MM.1S (cell line): ENCODE measurements around the gene DUSP12.

Experiments
- DNase-seq: peaks from one replicate; pipeline ENCODE4 v3.0.0-alpha.2; 2015
- H2AFZ ChIP-seq: fragments of 300-600 bp; sonication (generic); 2 replicates; pipeline ENCODE4 v1.6.0; 2016; ENCODE audit warnings: antibody characterized with exemption, low read length
- H3F3A ChIP-seq: fragments of 300-600 bp; sonication (generic); 2 replicates; pipeline ENCODE4 v1.6.1; 2016; ENCODE audit warnings: mild to moderate bottlenecking, antibody characterized with exemption, low read length, moderate library complexity, mixed read lengths; ENCODE audit not compliant: insufficient read depth
- H3K27ac ChIP-seq: fragments of 300-600 bp; sonication (generic); 2 replicates; pipeline ENCODE4 v1.5.1; 2016; ENCODE audit warnings: mild to moderate bottlenecking, low read length
- H3K27me3 ChIP-seq: fragments of 300-600 bp; sonication (generic); replicated peaks from 2 replicates; pipeline ENCODE4 v1.6.0; 2016; ENCODE audit warnings: low read length; ENCODE audit not compliant: insufficient read depth
- H3K36me3 ChIP-seq: fragments of 300-600 bp; sonication (generic); replicated peaks from 2 replicates; pipeline ENCODE4 v1.6.1; 2016; ENCODE audit warnings: mild to moderate bottlenecking, low read length, mixed read lengths; ENCODE audit not compliant: insufficient read depth
- H3K4me1 ChIP-seq: fragments of 300-600 bp; sonication (generic); 2 replicates; pipeline ENCODE4 v1.6.1; 2016; ENCODE audit warnings: low read length, mixed read lengths
- H3K4me2 ChIP-seq: fragments of 300-600 bp; sonication (generic); 2 replicates; pipeline ENCODE4 v1.6.0; 2016; ENCODE audit warnings: low read depth, low read length
- H3K4me3 ChIP-seq: fragments of 300-600 bp; sonication (generic); 2 replicates; pipeline ENCODE4 v1.5.1; 2016; ENCODE audit warnings: low read length, mixed read lengths
- H3K79me2 ChIP-seq: fragments of 300-600 bp; sonication (generic); 2 replicates; pipeline ENCODE4 v1.6.1; 2016; ENCODE audit warnings: mixed run types, low read length, mixed read lengths
- H3K9ac ChIP-seq: fragments of 300-600 bp; sonication (generic); 2 replicates; pipeline ENCODE4 v1.6.1; 2016; ENCODE audit warnings: low read length, mixed read lengths
- H3K9me2 ChIP-seq: fragments of 300-600 bp; sonication (generic); replicated peaks from 2 replicates; pipeline ENCODE4 v1.6.1; 2016; ENCODE audit warnings: mild to moderate bottlenecking, low read length, mixed read lengths; ENCODE audit not compliant: insufficient read depth
- H3K9me3 ChIP-seq: fragments of 300-600 bp; sonication (generic); replicated peaks from 2 replicates; pipeline ENCODE4 v1.6.1; 2016; ENCODE audit warnings: mild to moderate bottlenecking, low read length, mixed read lengths; ENCODE audit not compliant: insufficient read depth
- H4K20me1 ChIP-seq: fragments of 300-600 bp; sonication (generic); 2 replicates; pipeline ENCODE4 v1.6.1; 2016; ENCODE audit warnings: mild to moderate bottlenecking, low read length, moderate library complexity, mixed read lengths; ENCODE audit not compliant: insufficient read depth
- CTCF ChIP-seq: fragments of 300-600 bp; sonication (generic); IDR thresholded peaks from 2 replicates; pipeline ENCODE4 v1.5.1; 2016; ENCODE audit warnings: antibody characterized with exemption, low read length, mixed read lengths
- EZH2 ChIP-seq: fragments of 300-600 bp; sonication (generic); optimal IDR thresholded peaks from 2 replicates; pipeline ENCODE3; 2017; ENCODE audit warnings: low read depth, mild to moderate bottlenecking, antibody characterized with exemption, low read length, mixed read lengths
- EZH2phosphoT487 ChIP-seq: fragments of 300-600 bp; sonication (generic); IDR thresholded peaks from 2 replicates; pipeline ENCODE4 v1.6.1; 2018; ENCODE audit warnings: antibody characterized with exemption, low read length

DUSP12 gene

GRCh38 chr1:161739865-161740566 is 9.6 kb upstream of the DUSP12 start:
- no peaks in the 10 kb centered on the region for H3K9me2 ChIP-seq
- H3K4me2 ChIP-seq: no peak overlapping the region
- H4K20me1 ChIP-seq: no peaks in the 10 kb centered on the region
- peaks cover 16% of the 10 kb centered on the region for H3K4me1 ChIP-seq
- no peak overlapping the region for H3K27ac ChIP-seq
- H2AFZ ChIP-seq: no peak overlapping the region; the same call in 1 of the 2 replicates
- no peaks in the 10 kb centered on the region for H3K27me3 ChIP-seq
- DNase-seq: no peak
- no peaks in the 10 kb centered on the region for H3K79me2 ChIP-seq
- H3K4me3 ChIP-seq: no peak overlapping the region
- H3K9ac ChIP-seq: no peak overlapping the region
- TF ChIP-seq EZH2 (no peak), EZH2phosphoT487 (no peak), CTCF (no peak)
- H3K36me3 ChIP-seq: no peaks in the 10 kb centered on the region
- H3K9me3 ChIP-seq: no peaks in the 10 kb centered on the region
- no peaks in the 10 kb centered on the region for H3F3A ChIP-seq

GRCh38 chr1:161740921-161741320 is 8.7 kb upstream of the DUSP12 start:
- H3K4me2 ChIP-seq: no peak overlapping the region

GRCh38 chr1:161743231-161743630 is 6.4 kb upstream of the DUSP12 start:
- H3K9me3 ChIP-seq: no peaks in the 10 kb centered on the region
- H2AFZ ChIP-seq: no peak overlapping the region
- no peak overlapping the region for H3K9ac ChIP-seq
- no peak overlapping the region for H3K4me3 ChIP-seq
- H3F3A ChIP-seq: no peaks in the 10 kb centered on the region
- no peaks in the 10 kb centered on the region for H3K36me3 ChIP-seq
- H3K9me2 ChIP-seq: no peaks in the 10 kb centered on the region
- H3K27ac ChIP-seq: no peak overlapping the region
- no peak for DNase-seq
- TF ChIP-seq CTCF: no peak
- TF ChIP-seq EZH2: no peak
- no peak for TF ChIP-seq EZH2phosphoT487
- no peak overlapping the region for H3K4me2 ChIP-seq
- H3K27me3 ChIP-seq: no peaks in the 10 kb centered on the region
- no peaks in the 10 kb centered on the region for H3K79me2 ChIP-seq
- no peaks in the 10 kb centered on the region for H4K20me1 ChIP-seq
- H3K4me1 ChIP-seq: peaks cover 16% of the 10 kb centered on the region

More at GRCh38 chr1:161740921-161741320, 8.7 kb upstream of the DUSP12 start:
- Histone ChIP-seq H4K20me1 (no peaks in the 10 kb centered on the region), H3F3A (no peaks in the 10 kb centered on the region), H3K36me3 (no peaks in the 10 kb centered on the region), H3K9me3 (no peaks in the 10 kb centered on the region), H3K9ac (no peak overlapping the region), H3K27ac (no peak overlapping the region), H3K9me2 (no peaks in the 10 kb centered on the region), H3K4me3 (no peak overlapping the region), H2AFZ (no peak overlapping the region), H3K4me1 (peaks cover 16% of the 10 kb centered on the region), H3K27me3 (no peaks in the 10 kb centered on the region), H3K79me2 (no peaks in the 10 kb centered on the region)
- no peak for DNase-seq
- no peak for TF ChIP-seq CTCF
- no peak for TF ChIP-seq EZH2
- TF ChIP-seq EZH2phosphoT487: no peak
